Tibial nerve (tissue), 3 donors: Measurements from ENCODE around the gene EFCAB3.
"Not testable (repeated sequence)": the region's sequence is repeated elsewhere in the genome, so short reads cannot be mapped to it uniquely, and the experiment has no call there.

Experiments
- POLR2A ChIP-seq, 2 donors: fragments of 450-650 bp; IDR thresholded peaks; one replicate each; pipeline ENCODE4 v1.6.1; 2017; ENCODE audit warnings: antibody characterized with exemption in 2 of 2, mild to moderate bottlenecking in 2 of 2, moderate library complexity in 2 of 2
- TF ChIP-seq, protein P1 (sequence below), 5 experiments: fragments of 200-600 bp in 3 of 5; fragments of 450-650 bp in 2 of 5; sonication (generic) in 3 of 5; IDR thresholded peaks; one replicate each; pipeline ENCODE4 v1.5.1; 2016 to 2019; ENCODE audit warnings: antibody characterized with exemption in 5 of 5, mild to moderate bottlenecking in 3 of 5, moderate library complexity in 2 of 5

DNA sequence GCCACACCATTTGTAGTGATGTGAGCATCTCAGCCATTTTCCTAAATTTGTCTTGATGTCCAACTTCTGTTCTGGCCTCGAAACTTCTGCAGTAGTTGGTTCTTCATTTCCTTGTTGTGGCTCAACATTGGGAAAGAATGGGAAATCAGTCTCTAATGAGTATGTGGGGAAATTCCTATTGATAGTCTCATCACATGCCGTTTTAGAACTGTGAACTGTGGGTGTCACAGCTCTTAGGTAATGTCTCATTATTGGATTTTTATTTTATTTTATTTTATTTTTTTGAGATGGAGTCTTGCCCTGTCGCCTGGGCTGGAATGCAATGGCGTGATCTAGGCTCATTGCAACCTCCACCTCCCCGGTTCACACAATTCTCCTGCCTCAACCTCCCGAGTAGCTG lies 60.8 kb downstream of the EFCAB3 start:
- TF ChIP-seq POLR2A (IDR thresholded peaks at IDR 0.05): not testable (repeated sequence)
- TF ChIP-seq, protein P1, sequence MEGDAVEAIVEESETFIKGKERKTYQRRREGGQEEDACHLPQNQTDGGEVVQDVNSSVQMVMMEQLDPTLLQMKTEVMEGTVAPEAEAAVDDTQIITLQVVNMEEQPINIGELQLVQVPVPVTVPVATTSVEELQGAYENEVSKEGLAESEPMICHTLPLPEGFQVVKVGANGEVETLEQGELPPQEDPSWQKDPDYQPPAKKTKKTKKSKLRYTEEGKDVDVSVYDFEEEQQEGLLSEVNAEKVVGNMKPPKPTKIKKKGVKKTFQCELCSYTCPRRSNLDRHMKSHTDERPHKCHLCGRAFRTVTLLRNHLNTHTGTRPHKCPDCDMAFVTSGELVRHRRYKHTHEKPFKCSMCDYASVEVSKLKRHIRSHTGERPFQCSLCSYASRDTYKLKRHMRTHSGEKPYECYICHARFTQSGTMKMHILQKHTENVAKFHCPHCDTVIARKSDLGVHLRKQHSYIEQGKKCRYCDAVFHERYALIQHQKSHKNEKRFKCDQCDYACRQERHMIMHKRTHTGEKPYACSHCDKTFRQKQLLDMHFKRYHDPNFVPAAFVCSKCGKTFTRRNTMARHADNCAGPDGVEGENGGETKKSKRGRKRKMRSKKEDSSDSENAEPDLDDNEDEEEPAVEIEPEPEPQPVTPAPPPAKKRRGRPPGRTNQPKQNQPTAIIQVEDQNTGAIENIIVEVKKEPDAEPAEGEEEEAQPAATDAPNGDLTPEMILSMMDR (IDR thresholded peaks at IDR 0.05): not testable (repeated sequence)
